Adrenal gland (tissue), 5 donors: Measurements from ENCODE around the gene XYLT1.

Experiments
- CTCF ChIP-seq, 6 experiments: fragments of 450-650 bp in 4 of 6; fragments of 200-600 bp in 2 of 6; sonication (generic) in 1 of 6; IDR thresholded peaks; 1 replicate in 5 of 6; 2 replicates in 1 of 6; pipeline versions ENCODE4 v1.5.1 to v1.8.0; 2016 to 2021; ENCODE audit warnings: antibody characterized with exemption in 6 of 6, mild to moderate bottlenecking in 2 of 6, moderate library complexity in 1 of 6
- POLR2A ChIP-seq, 2 donors: fragments of 450-650 bp; IDR thresholded peaks; one replicate each; pipeline ENCODE4 v1.6.1; 2017; ENCODE audit warnings: antibody characterized with exemption in 2 of 2, mild to moderate bottlenecking in 2 of 2, moderate library complexity in 1 of 2
- donor health status: DM: no; HTN: no; CAD: no.

- TF ChIP-seq POLR2A (IDR thresholded peaks at IDR 0.05) (no peak), CTCF (IDR thresholded peaks at IDR 0.05) (no peak)
These were observed 308.2 kb downstream of the XYLT1 start for GRCh38 chr16:17162560-17162959.
